Activated CD4-positive, alpha-beta T cell treated with anti-CD3 and anti-CD28 coated beads, Interleukin-10, Interleukin-2, amounts not matched to agents 100 ng/mL and 50 ng/mL, durations not matched to agents 16 hours and 8 hours (primary cell): ENCODE measurements around the gene FN3K.
"Not testable (repeated sequence)": the region's sequence is repeated elsewhere in the genome, so short reads cannot be mapped to it uniquely, and the experiment has no call there.

Source experiments
- DNase-seq: peaks from one replicate; pipeline ENCODE4 v3.0.0-alpha.2; 2020

The FN3K gene

GRCh38 chr17:82737967-82738877 lies 2.8 kb downstream of the FN3K start:
- DNase-seq = no peak

- DNase-seq = no peak
Observed at GRCh38 chr17:82740906-82741759, 5.7 kb downstream of the FN3K start.

GRCh38 chr17:82743344-82744219 lies 8.2 kb downstream of the FN3K start:
- no peak for DNase-seq

GRCh38 chr17:82744736-82745135 lies 9.3 kb downstream of the FN3K start:
- DNase-seq = not testable (repeated sequence)

GRCh38 chr17:82745524-82745923 lies 10.1 kb downstream of the FN3K start:
- no peak for DNase-seq

- no peak for DNase-seq
Observed at GRCh38 chr17:82748756-82749155, 13.3 kb downstream of the FN3K start.

- DNase-seq = no peak
Observed at GRCh38 chr17:82750241-82750908, 15.0 kb downstream of the FN3K start.

GRCh38 chr17:82751171-82751570 lies 15.8 kb downstream of the FN3K start:
- DNase-seq = no peak

GRCh38 chr17:82751571-82752370 lies 16.4 kb downstream of the FN3K start, which contains the start of gene TBCD:
Gene TBCD, plus strand, starts transcription at chr17:82752065. Its CDS starts 129 bp downstream, at chr17:82752194.
- peak; percentile 91 for DNase-seq

- peak; percentile 29 for DNase-seq
Observed at GRCh38 chr17:82752371-82753200, 17.2 kb downstream of the FN3K start.

- no peak for DNase-seq
Observed at GRCh38 chr17:82753201-82753464, 17.7 kb downstream of the FN3K start.

GRCh38 chr17:82754297-82755208 lies 19.1 kb downstream of the FN3K start:
- DNase-seq = peak; percentile 37

- DNase-seq = no peak
Observed at GRCh38 chr17:82756166-82756565, 20.8 kb downstream of the FN3K start.

GRCh38 chr17:82765371-82765770 lies 30.0 kb downstream of the FN3K start:
- DNase-seq = no peak

GRCh38 chr17:82767041-82767754 lies 31.8 kb downstream of the FN3K start:
- peak; percentile 44 for DNase-seq

- no peak for DNase-seq
Observed at GRCh38 chr17:82769041-82769440, 33.6 kb downstream of the FN3K start.

GRCh38 chr17:82772026-82772425 lies 36.6 kb downstream of the FN3K start:
- no peak for DNase-seq

- not testable (repeated sequence) for DNase-seq
Observed at GRCh38 chr17:82774456-82774855, 39.0 kb downstream of the FN3K start.
